HG02852 (cell line): Measurements from ENCODE around the gene SERPINA4.

Source experiments
- ATAC-seq: cut with Tn5 transposase; IDR thresholded peaks from one replicate; pipeline ENCODE4 v1.9.1; 2021; ENCODE audit warnings: mild to moderate bottlenecking, moderate library complexity; ENCODE audit not compliant: unreplicated experiment

SERPINA4 gene

GRCh38 chr14:94560751-94561655 lies at the start of gene SERPINA4:
Gene SERPINA4 (plus strand): TSS chr14:94561442. CDS start chr14:94563483, 2,041 bp downstream.
- ATAC-seq: no peak

GRCh38 chr14:94514351-94514750 lies 46.9 kb upstream of the SERPINA4 start:
- ATAC-seq: no peak

- no peak for ATAC-seq
These were observed 45.8 kb upstream of the SERPINA4 start for GRCh38 chr14:94515426-94515825.

- no peak for ATAC-seq
These were observed 45.4 kb upstream of the SERPINA4 start for GRCh38 chr14:94515856-94516255.

GRCh38 chr14:94517248-94517640 lies 44.0 kb upstream of the SERPINA4 start:
- ATAC-seq: no peak

- no peak for ATAC-seq
These were observed 43.5 kb upstream of the SERPINA4 start for GRCh38 chr14:94517641-94518257.

GRCh38 chr14:94521375-94522114 lies 39.7 kb upstream of the SERPINA4 start:
- ATAC-seq: no peak

- ATAC-seq: no peak
These were observed 39.0 kb upstream of the SERPINA4 start for GRCh38 chr14:94522115-94522724.

- ATAC-seq: no peak
These were observed 38.0 kb upstream of the SERPINA4 start for GRCh38 chr14:94523265-94523664.

- ATAC-seq: no peak
These were observed 37.1 kb upstream of the SERPINA4 start for GRCh38 chr14:94524093-94524492.

- ATAC-seq: no peak
These were observed 30.1 kb upstream of the SERPINA4 start for GRCh38 chr14:94531187-94531586.

GRCh38 chr14:94532447-94532846 lies 28.8 kb upstream of the SERPINA4 start:
- peak; percentile 50 for ATAC-seq

GRCh38 chr14:94535506-94535905 lies 25.7 kb upstream of the SERPINA4 start:
- ATAC-seq: no peak

- ATAC-seq: no peak
These were observed 24.4 kb upstream of the SERPINA4 start for GRCh38 chr14:94536836-94537235.

GRCh38 chr14:94538070-94538740 lies 23.0 kb upstream of the SERPINA4 start:
- no peak for ATAC-seq

GRCh38 chr14:94539181-94539580 lies 22.1 kb upstream of the SERPINA4 start:
- ATAC-seq: no peak

GRCh38 chr14:94540031-94540794 lies 21.0 kb upstream of the SERPINA4 start:
- no peak for ATAC-seq

- ATAC-seq: no peak
These were observed 19.8 kb upstream of the SERPINA4 start for GRCh38 chr14:94541234-94541975.
